Testis (tissue), 2 donors: Measurements from ENCODE around the gene PHACTR3.

Experiments used
- POLR2A ChIP-seq: fragments of 450-650 bp; IDR thresholded peaks from one replicate; pipeline ENCODE4 v1.6.1; 2017; ENCODE audit warnings: antibody characterized with exemption, mild to moderate bottlenecking, moderate library complexity
- TF ChIP-seq, protein P1 (sequence below), 3 experiments: fragments of 450-650 bp in 2 of 3; fragments of 200-600 bp in 1 of 3; sonication (generic) in 1 of 3; IDR thresholded peaks; one replicate each; pipeline ENCODE4 v1.5.1; 2016 to 2019; ENCODE audit warnings: antibody characterized with exemption in 3 of 3, mild to moderate bottlenecking in 2 of 3, moderate library complexity in 1 of 3

DNA sequence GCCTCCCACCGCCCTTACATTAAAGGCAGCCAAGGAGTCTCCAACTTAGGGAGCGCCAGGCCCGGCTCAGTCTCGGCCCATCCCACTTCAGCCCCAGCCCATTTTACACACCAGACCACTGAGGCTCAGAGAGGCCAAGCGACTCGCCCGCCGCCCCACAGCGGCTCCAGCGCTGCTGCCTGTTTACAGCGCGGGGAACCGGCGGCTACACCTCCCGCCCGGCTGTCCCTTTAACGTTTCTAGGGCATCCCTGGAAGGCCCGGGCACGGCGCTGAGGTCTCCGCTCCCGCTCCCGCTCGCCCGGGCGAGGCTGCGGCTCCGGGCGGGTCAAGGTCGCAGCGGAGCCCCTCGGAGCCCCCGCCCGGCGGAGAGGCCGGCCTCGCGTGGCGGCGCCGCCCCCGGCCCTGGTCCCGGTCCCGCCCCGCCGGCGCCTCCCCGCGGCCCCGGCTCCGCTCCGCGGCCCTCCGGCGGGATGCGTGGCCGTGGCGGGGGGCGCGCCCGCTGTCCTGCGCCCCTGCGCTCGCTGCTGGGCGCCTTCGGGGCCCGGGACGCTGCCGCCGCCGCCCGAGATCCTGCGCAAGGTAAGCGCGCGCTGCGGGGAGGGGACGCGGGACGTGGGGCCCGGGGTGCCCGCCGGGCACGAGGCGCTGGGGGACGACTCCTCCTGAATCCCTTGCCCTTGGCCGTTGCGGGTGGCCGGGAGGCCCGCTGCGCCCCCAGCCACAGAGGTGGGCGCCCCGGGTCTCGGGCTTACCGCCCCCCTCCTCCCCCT, 27.1 kb upstream of the PHACTR3 start:
- TF ChIP-seq POLR2A = no peak
- TF ChIP-seq, protein P1, sequence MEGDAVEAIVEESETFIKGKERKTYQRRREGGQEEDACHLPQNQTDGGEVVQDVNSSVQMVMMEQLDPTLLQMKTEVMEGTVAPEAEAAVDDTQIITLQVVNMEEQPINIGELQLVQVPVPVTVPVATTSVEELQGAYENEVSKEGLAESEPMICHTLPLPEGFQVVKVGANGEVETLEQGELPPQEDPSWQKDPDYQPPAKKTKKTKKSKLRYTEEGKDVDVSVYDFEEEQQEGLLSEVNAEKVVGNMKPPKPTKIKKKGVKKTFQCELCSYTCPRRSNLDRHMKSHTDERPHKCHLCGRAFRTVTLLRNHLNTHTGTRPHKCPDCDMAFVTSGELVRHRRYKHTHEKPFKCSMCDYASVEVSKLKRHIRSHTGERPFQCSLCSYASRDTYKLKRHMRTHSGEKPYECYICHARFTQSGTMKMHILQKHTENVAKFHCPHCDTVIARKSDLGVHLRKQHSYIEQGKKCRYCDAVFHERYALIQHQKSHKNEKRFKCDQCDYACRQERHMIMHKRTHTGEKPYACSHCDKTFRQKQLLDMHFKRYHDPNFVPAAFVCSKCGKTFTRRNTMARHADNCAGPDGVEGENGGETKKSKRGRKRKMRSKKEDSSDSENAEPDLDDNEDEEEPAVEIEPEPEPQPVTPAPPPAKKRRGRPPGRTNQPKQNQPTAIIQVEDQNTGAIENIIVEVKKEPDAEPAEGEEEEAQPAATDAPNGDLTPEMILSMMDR (IDR thresholded peaks at IDR 0.05) = no peak
